HUDEP-2 (cell line): ENCODE results near the gene SF3B2.
"Not testable (repeated sequence)": the region's sequence is repeated elsewhere in the genome, so short reads cannot be mapped to it uniquely, and the experiment has no call there.

Experiments
- DNase-seq, 76 experiments: peaks; one replicate each; lab custom pipeline; 2025; ENCODE audit not compliant: unreplicated experiment in 76 of 76; lab: John Stamatoyannopoulos, UW

The SF3B2 gene

GRCh38 chr11:66015936-66016792, 36.0 kb upstream of the SF3B2 start:
- DNase-seq: peak in 1 of 76 experiments; percentile 27

GRCh38 chr11:66016793-66017177, 35.4 kb upstream of the SF3B2 start:
- DNase-seq: no peak

GRCh38 chr11:66017321-66017720, 34.8 kb upstream of the SF3B2 start:
- peak in 18 of 76 experiments; percentile 13 to 61 (median 30) for DNase-seq

GRCh38 chr11:66020212-66020611, 32.0 kb upstream of the SF3B2 start:
- no peak for DNase-seq

DNA sequence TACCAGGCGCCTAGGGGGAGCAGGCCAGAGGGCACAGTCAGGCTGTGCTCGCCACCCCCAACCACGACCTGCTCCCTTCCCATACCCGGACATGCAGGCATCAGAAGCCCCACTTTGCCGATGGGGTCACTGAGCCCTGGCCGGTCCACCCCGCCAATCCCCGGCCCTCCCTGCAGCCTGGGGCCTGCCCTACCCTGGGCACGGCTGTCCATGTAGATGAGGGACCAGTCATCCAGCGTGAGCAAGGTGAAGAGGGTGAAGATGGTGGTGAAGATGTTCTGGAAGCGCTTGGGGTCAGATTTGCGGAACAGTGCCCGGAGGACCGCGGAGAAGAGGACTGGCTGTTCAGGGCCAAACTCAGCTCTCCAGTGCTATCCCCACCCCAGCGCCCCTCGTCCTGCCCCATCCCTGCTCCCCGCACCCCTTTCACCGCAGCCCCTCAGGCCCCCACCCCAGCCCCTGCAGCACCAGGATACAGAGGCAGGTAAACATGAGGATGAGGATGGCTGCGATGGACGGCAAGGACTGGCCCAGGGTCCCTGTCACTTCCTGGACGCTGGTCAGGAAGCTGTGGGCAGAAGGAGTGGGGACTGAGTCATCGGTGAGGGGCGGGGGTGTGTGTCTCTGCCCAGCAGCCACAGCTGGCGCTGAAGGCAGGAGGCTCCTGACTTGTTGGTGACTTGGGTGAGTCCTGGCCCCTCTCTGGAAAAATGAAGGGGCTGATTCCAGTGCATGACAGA, 31.4 kb upstream of the SF3B2 start:
- peak in 43 of 76 experiments; percentile 13 to 76 (median 42) for DNase-seq

GRCh38 chr11:66022401-66023185, 29.6 kb upstream of the SF3B2 start:
- peak in 57 of 76 experiments; percentile 11 to 76 (median 46) for DNase-seq

- not testable (repeated sequence) for DNase-seq
Measured at GRCh38 chr11:66023186-66023440, 29.1 kb upstream of the SF3B2 start.

DNA sequence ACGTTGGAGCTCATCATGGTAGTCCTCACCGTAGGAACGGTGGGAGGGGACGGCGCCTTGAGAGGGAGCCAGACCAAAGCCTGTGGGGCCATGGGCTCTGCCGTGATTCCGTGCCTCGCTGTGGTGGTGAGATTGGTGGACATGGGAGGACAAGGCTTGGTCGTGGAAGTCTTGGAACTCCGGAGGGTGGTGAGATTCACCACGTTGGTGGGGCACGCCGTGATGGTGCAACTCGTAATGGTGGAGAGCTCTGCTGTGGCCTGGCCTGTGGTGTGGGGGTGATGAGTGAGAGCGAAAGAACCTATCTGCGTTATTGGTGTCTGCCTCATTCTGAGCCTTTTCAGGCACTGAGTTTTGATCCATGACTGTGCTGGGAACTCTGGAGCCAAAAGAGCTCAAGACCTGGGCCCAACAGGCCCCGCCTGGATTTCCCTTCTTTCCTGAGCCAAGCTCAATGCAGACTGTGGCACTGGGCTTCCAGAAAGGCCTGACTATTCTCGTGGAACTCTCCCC, 26.1 kb upstream of the SF3B2 start, which contains the start of gene CATSPER1:
TSS of gene CATSPER1 (minus strand) at position 463 of the 513 bp plus-strand sequence. CDS start at position 363, 100 bp downstream.
- no peak for DNase-seq

DNA sequence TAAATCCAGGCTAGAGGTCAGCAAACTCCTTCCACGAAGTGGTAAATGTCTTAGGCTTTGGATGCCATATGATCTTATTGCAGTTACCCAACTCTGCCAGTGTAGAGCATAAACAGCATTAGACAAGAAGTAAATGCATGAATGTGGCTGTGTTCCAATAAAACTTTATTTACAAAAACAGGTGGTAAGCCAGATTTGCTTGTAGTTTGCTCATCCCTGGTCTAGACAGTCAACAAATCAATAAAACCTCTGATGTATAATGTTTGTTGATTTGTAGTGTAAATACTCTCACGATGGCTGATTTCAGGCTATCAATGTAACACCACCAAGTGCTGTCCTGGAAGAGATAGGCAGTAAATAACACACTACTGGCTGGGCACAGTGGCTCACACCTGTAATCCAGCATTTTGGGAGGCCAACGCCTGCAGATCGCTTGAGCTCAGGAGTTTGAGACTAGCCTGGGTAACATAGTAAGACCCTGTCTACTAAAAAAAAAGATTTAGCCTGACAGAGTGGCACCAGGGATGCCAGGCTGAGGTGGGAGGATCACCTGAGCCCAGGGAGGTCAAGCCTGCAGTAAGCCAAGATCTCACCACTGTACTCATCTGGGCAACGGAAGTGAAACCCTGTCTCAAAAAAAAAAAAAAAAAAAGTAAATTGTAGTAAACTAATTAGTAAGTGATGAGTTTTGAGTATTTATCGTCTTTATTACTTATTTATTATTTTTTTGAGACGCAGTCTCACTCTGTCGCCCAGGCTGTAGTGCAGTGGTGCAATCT, 19.0 kb upstream of the SF3B2 start:
- no peak for DNase-seq

GRCh38 chr11:66035653-66036333, 16.4 kb upstream of the SF3B2 start:
- no peak for DNase-seq

GRCh38 chr11:66036334-66036710, 15.8 kb upstream of the SF3B2 start:
- DNase-seq: no peak

GRCh38 chr11:66037327-66037726, 14.8 kb upstream of the SF3B2 start:
- no peak for DNase-seq

DNA sequence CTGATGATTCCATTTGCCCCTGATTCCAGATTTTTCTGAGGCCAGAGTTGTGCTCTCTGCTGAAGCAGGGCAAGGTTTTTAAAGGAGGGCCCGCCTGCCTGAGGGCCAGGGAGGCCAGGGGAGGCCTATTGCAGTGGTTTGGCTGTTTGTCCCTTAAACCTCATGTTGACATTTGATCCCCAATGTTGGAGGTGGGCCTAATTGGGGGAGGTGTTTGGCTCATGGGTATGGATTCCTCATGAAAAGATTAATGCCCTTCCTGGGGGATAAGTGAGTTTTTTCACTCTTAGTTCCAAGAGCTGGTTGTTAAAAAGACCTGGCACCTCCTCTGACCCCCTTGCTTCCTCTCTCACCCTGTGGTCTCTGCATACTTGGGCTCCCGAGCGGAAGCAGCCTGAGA, 12.4 kb upstream of the SF3B2 start:
- DNase-seq: no peak

DNA sequence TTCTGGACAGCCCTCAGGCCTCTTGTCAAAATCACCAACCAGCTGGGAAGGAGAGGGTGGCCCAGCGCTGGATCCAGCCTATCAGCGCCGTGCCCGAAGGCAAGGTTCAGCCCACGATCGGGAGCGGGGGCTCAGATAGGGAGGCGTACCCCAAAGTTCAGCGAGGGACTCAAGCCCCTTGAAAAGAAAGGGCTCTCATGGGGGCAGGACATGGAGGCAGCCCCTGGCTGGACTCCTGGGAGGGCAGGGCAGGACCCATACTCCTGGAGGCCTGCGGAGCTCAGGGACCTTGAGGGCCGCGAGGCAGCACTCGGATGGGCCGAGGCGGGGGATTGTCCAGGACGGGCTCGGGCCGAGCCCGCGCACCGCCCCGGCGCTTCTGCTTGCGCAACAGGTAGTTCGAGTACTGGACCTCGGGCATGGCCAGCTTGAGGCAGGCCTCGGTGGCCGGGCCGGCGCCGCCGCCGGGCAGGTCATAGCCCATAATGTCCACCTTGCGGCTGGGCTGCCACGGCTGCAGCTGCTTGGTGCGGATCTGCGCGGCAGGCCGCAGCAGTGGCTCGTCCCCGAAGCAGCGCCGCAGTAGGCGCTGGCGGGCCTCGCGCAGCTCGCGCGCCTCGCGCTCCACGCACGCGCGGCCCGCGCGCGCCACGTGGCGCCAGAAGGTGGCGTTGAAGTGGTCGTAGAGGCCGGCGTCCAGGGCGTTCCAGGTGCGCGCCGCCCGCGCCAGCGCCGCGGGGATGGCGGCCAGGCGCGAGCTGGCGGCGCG, 9.8 kb upstream of the SF3B2 start:
- no peak for DNase-seq

DNA sequence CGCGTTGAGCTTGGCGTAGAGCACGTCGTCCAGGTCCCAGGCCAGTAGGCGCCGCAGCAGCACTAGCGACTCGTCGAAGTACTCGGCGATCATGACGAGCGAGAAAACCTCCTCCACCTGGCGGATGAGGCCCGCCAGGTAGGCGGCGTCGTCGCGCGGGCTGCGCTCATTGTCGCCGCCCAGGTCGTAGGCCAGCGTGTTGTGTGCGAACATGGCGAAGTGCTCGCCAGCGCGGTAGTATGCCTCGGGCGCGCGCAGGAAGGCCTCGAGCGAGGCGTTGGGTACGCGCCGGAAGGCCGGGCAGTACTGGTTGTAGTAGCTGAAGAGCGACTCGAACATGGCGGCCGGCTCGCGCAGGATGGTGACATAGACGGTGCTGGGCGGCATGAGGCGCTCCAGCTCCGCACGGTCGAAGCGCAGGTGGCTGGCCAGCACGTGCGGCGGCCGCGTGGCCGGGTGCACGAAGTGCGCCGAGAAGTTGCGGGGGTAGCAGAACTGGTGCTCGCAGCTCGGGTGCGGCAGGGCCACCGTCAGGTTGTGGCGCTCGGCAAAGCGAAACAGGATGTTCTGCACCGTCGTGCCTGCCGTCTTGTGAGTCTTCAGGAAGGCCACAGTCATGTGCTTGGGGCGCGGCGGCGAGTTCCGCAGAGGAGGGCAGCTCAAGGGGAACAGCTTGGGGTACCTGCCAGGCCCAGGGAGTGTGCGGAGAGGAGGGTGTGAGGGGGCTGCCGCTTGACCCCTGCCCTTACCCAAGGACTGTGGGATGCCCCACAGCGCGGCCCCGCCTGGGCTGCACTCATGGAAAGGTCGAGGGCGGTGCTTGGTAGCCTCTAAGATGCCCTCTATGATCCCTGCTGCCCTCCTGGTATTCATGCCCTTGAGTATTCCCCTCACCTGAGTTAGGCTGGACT, 8.9 kb upstream of the SF3B2 start:
- no peak for DNase-seq

- DNase-seq: no peak
Measured at GRCh38 chr11:66044757-66045156, 7.4 kb upstream of the SF3B2 start.

DNA sequence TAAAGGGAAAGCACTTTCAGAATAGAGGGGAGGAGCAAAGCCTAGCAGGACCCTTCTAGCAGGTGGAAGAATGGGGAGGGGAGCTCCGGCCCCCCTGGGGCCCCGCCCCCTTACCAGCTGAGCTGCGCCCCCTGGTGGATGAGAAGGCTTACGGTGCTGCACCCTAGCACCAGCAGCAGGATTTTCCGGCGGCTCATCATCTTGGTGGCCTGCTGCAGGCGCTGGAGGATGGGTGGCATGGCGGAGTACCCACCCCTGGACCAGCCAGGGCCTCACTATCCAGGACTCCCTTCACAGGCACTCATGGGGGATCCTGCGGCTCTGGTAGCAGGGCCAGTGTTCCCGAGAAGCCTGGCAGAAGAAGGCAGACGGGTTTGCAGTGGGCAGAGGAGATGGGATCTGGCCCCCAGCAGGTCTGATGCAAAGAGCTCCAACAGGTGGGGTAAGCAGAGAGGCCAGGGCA, 7.0 kb upstream of the SF3B2 start:
- DNase-seq: peak in 61 of 76 experiments; percentile 9 to 73 (median 41)

DNA sequence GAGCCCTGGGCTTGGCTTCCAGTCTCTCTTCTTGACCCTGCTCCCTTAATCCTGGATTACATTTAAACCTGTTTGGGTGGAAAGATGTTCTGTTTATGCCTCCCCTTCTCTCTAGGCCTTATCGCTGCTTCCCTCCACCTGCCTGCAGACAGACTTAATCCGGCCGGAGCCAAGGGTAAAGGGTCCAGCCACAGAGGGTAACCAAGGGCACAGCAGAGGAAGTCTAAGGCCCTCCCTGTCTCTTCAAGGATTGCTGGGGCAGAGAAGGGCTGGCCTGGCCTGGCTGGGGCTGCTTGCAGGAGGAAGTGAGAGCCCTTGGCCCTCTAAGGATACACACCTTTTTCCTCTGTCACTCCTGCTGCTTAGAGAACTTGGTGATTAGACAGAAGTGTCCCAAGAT, 5.3 kb upstream of the SF3B2 start:
- DNase-seq: no peak
